T-helper 2 cell treated with Interferon-gamma antibody and Interleukin-4, amounts not matched to agents 5 μg/mL and 100 μg/mL, for 36 hours (primary cell): Measurements from ENCODE around the gene PCDHA9.
A peak's percentile ranks its signal among the peaks of the same experiment; 100 is the strongest.
"Not testable (repeated sequence)": the region's sequence is repeated elsewhere in the genome, so short reads cannot be mapped to it uniquely, and the experiment has no call there.

Source experiments
- DNase-seq: peaks from one replicate; pipeline ENCODE4 v3.0.0; 2021; ENCODE audit warnings: low spot score
- H3K27ac Mint-ChIP-seq: one replicate; pipeline ENCODE4 v1.8.0; 2021; ENCODE audit warnings: mild to moderate bottlenecking, mixed read lengths
- H3K27me3 Mint-ChIP-seq: one replicate; pipeline ENCODE4 v1.8.0; 2021; ENCODE audit warnings: low read depth, mixed read lengths
- H3K36me3 Mint-ChIP-seq: one replicate; pipeline ENCODE4 v1.8.0; 2021; ENCODE audit warnings: low read depth, mixed read lengths
- H3K4me1 Mint-ChIP-seq: one replicate; pipeline ENCODE4 v1.8.0; 2021; ENCODE audit warnings: low read depth, mixed read lengths
- H3K4me3 Mint-ChIP-seq: one replicate; pipeline ENCODE4 v1.8.0; 2022; ENCODE audit warnings: mild to moderate bottlenecking, moderate library complexity, mixed read lengths
- H3K9me3 Mint-ChIP-seq: one replicate; pipeline ENCODE4 v1.8.0; 2021; ENCODE audit warnings: mixed read lengths

The PCDHA9 gene

DNA sequence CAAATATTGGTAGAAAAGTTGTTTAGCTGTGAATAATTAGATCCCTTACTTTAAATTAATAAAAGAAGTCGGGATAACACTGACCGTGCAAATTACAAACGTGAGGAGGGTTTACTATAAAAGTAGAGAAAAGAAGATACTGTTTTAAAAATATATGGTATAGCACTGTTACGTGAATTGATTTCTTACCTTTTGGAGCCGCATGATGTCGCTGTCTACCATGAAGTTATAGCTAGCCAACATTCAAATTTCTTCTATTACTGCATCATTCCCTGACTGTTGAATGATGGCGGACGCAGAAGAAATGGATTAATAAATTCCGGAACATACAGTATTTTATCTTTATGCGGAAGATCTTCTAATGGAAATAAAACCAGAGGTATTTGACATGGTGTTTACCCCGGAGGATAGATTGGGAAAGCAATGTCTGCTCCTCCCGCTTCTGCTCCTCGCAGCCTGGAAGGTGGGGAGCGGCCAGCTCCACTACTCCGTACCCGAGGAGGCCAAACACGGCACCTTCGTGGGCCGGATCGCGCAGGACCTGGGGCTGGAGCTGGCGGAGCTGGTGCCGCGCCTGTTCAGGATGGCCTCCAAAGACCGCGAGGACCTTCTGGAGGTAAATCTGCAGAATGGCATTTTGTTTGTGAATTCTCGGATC is 20.3 kb upstream of the PCDHA9 start, which contains the start of gene PCDHA6:
Gene PCDHA6 (plus strand): TSS at position 257 of the 658 bp plus-strand sequence. CDS start 132 bp downstream, at position 389.
- H3K4me3 Mint-ChIP-seq: peak within 1 kb of the TSS; percentile 24
- peaks cover 36% of the 10 kb centered on the region for H3K9me3 Mint-ChIP-seq
- no peak within 1 kb of the TSS for H3K27ac Mint-ChIP-seq
- H3K27me3 Mint-ChIP-seq: no peaks in the 10 kb centered on the region
- no peaks in the 10 kb centered on the region for H3K4me1 Mint-ChIP-seq
- no peak for DNase-seq
- no peaks in the 10 kb centered on the region for H3K36me3 Mint-ChIP-seq

DNA sequence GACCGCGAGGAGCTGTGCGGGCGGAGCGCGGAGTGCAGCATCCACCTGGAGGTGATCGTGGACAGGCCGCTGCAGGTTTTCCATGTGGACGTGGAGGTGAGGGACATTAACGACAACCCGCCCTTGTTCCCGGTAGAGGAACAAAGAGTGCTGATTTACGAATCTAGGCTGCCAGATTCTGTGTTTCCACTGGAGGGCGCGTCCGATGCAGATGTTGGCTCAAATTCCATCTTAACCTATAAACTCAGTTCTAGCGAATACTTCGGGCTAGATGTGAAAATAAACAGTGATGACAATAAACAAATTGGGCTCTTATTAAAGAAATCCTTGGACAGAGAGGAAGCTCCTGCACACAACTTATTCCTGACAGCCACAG is 19.8 kb upstream of the PCDHA9 start:
- H3K27me3 Mint-ChIP-seq: no peaks in the 10 kb centered on the region
- DNase-seq: no peak
- peak overlapping the region; percentile 24 for H3K4me3 Mint-ChIP-seq
- no peaks in the 10 kb centered on the region for H3K4me1 Mint-ChIP-seq
- H3K36me3 Mint-ChIP-seq: no peaks in the 10 kb centered on the region
- H3K9me3 Mint-ChIP-seq: peaks cover 39% of the 10 kb centered on the region
- H3K27ac Mint-ChIP-seq: no peak overlapping the region

DNA sequence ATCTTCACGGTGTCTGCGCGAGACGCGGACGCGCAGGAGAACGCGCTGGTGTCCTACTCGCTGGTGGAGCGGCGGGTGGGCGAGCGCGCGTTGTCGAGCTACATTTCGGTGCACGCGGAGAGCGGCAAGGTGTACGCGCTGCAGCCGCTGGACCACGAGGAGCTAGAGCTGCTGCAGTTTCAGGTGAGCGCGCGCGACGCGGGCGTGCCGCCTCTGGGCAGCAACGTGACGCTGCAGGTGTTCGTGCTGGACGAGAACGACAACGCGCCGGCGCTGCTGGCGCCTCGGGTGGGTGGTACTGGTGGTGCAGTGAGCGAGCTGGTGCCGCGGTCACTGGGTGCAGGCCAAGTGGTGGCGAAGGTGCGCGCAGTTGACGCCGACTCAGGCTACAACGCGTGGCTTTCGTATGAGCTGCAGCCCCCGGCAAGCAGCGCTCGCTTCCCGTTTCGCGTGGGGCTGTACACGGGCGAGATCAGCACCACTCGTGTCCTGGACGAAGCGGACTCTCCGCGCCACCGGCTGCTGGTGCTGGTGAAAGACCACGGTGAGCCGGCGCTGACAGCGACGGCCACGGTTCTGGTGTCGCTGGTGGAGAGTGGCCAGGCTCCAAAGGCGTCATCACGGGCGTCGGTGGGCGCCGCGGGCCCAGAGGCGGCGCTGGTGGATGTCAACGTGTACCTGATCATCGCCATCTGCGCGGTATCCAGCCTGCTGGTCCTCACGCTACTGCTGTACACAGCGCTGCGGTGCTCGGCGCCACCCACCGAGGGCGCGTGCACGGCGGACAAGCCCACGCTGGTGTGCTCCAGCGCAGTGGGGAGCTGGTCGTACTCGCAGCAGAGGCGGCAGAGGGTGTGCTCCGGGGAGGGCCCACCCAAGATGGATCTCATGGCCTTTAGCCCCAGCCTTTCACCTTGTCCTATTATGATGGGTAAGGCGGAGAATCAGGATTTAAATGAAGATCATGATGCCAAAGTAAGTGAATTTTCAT is 18.4 kb upstream of the PCDHA9 start:
- not testable (repeated sequence) for H3K4me1 Mint-ChIP-seq, H3K27ac Mint-ChIP-seq, DNase-seq, H3K27me3 Mint-ChIP-seq, H3K4me3 Mint-ChIP-seq, H3K36me3 Mint-ChIP-seq
- H3K9me3 Mint-ChIP-seq: peaks cover 43% of the 10 kb centered on the region

GRCh38 chr5:140833993-140834392 is 14.2 kb upstream of the PCDHA9 start, which contains the start of gene PCDHA7:
Gene PCDHA7, plus strand, starts transcription at chr5:140834269. Its CDS starts 115 bp downstream, at chr5:140834384.
- Mint-ChIP-seq H3K4me3 (no peak within 1 kb of the TSS), H3K9me3 (peaks cover 22% of the 10 kb centered on the region), H3K27me3 (no peaks in the 10 kb centered on the region), H3K27ac (peak within 1 kb of the TSS; percentile 10), H3K4me1 (no peaks in the 10 kb centered on the region), H3K36me3 (no peaks in the 10 kb centered on the region)
- DNase-seq: no peak

GRCh38 chr5:140834439-140835008 is 13.7 kb upstream of the PCDHA9 start:
- not testable (repeated sequence) for H3K36me3 Mint-ChIP-seq, H3K27ac Mint-ChIP-seq, H3K4me1 Mint-ChIP-seq, H3K27me3 Mint-ChIP-seq, H3K4me3 Mint-ChIP-seq, DNase-seq
- H3K9me3 Mint-ChIP-seq: peaks cover 18% of the 10 kb centered on the region

GRCh38 chr5:140835622-140836510 is 12.3 kb upstream of the PCDHA9 start:
- Mint-ChIP-seq H3K27me3 (no peaks in the 10 kb centered on the region), H3K27ac (no peak overlapping the region), H3K9me3 (peaks cover 27% of the 10 kb centered on the region), H3K4me1 (no peaks in the 10 kb centered on the region), H3K36me3 (no peaks in the 10 kb centered on the region), H3K4me3 (no peak overlapping the region)
- no peak for DNase-seq

DNA sequence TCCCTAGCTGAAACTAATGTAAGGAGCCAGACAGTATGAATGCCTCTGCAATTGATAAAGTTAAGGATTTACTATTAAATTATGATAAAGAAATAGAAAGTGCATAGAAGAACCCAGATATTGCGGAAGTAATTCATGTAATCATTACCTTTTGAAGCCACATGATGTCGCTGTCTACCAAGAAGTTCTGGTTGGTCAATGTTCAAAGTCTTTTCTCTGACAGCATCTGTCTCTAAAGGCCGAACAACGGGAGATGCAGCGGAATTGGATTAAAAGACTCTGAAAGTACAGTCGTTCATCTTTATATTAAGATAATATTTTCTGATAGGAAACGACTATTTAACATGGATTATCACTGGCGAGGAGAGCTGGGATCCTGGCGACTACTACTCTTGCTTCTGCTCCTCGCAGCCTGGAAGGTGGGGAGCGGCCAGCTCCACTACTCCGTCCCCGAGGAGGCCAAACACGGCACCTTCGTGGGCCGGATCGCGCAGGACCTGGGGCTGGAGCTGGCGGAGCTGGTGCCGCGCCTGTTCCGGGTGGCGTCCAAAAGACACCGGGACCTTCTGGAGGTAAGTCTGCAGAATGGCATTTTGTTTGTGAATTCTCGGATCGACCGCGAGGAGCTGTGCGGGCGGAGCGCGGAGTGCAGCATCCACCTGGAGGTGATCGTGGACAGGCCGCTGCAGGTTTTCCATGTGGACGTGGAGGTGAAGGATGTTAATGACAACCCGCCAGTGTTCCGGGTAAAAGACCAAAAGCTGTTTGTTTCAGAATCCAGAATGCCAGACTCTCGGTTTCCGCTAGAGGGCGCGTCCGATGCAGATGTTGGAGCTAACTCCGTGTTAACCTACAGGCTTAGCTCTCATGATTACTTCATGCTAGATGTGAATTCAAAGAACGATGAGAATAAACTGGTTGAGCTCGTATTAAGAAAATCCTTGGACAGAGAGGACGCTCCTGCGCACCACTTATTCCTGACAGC is 6.9 kb upstream of the PCDHA9 start, which contains the start of gene PCDHA8:
Gene PCDHA8 (plus strand): TSS at position 210 of the 985 bp plus-strand sequence. CDS start 135 bp downstream, at position 345.
- Mint-ChIP-seq H3K27ac (no peak within 1 kb of the TSS), H3K4me3 (no peak within 1 kb of the TSS), H3K27me3 (no peaks in the 10 kb centered on the region)

GRCh38 chr5:140842798-140843733 is 5.1 kb upstream of the PCDHA9 start:
- no peaks in the 10 kb centered on the region for H3K27me3 Mint-ChIP-seq
- no peaks in the 10 kb centered on the region for H3K36me3 Mint-ChIP-seq
- peaks cover 39% of the 10 kb centered on the region for H3K9me3 Mint-ChIP-seq
- H3K4me3 Mint-ChIP-seq: no peak overlapping the region
- H3K27ac Mint-ChIP-seq: no peak overlapping the region
- H3K4me1 Mint-ChIP-seq: no peaks in the 10 kb centered on the region
- no peak for DNase-seq

More for the DNA sequence above, 6.9 kb upstream of the PCDHA9 start, which contains the start of gene PCDHA8:
- peaks cover 28% of the 10 kb centered on the region for H3K9me3 Mint-ChIP-seq
- H3K36me3 Mint-ChIP-seq: no peaks in the 10 kb centered on the region
- no peaks in the 10 kb centered on the region for H3K4me1 Mint-ChIP-seq
- DNase-seq: no peak

DNA sequence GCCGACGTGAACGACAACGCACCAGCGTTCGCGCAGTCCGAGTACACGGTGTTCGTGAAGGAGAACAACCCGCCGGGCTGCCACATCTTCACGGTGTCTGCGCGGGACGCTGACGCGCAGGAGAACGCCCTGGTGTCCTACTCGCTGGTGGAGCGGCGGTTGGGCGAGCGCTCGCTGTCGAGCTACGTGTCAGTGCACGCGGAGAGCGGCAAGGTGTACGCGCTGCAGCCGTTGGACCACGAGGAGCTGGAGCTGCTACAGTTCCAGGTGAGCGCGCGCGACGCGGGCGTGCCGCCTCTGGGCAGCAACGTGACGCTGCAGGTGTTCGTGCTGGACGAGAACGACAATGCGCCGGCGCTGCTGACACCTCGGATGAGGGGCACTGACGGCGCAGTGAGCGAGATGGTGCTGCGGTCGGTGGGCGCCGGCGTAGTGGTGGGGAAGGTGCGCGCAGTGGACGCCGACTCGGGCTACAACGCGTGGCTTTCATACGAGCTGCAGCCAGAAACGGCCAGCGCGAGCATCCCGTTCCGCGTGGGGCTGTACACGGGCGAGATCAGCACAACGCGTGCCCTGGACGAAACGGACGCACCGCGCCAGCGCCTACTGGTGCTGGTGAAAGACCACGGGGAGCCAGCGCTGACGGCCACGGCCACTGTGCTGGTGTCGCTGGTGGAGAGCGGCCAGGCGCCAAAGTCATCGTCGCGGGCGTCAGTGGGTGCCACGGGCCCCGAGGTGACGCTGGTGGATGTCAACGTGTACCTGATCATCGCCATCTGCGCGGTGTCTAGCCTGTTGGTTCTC is 1.9 kb downstream of the PCDHA9 start:
- H3K27me3 Mint-ChIP-seq, H3K36me3 Mint-ChIP-seq, H3K27ac Mint-ChIP-seq, H3K4me3 Mint-ChIP-seq, DNase-seq, H3K4me1 Mint-ChIP-seq: not testable (repeated sequence)
- peaks cover 31% of the 10 kb centered on the region for H3K9me3 Mint-ChIP-seq

GRCh38 chr5:140855772-140856674 is 7.8 kb downstream of the PCDHA9 start, which contains the start of gene PCDHA10:
Gene PCDHA10, plus strand, starts transcription at chr5:140855897. Its CDS starts 152 bp downstream, at chr5:140856049.
- Mint-ChIP-seq H3K9me3 (peaks cover 44% of the 10 kb centered on the region), H3K36me3 (peaks cover 3% of the 10 kb centered on the region), H3K27me3 (no peaks in the 10 kb centered on the region), H3K4me3 (no peak within 1 kb of the TSS), H3K4me1 (no peaks in the 10 kb centered on the region), H3K27ac (no peak within 1 kb of the TSS)
- no peak for DNase-seq
